GM19239 (cell line): ENCODE measurements around the gene BCL11A.

ENCODE experiments used
- DNase-seq: peaks from one replicate; pipeline ENCODE4 v3.0.0; 2011; ENCODE audit warnings: low spot score; ENCODE audit not compliant: insufficient read length
- FAIRE-seq: peaks from 2 replicates; lab custom pipeline; 2011; peaks lifted over from hg19 to GRCh38; lab: Jason Lieb, UNC

The BCL11A gene

GRCh38 chr2:60553495-60554073, at the start of gene BCL11A:
BCL11A (minus strand) TSS chr2:60553654; CDS start chr2:60553270, 384 bp downstream.
- FAIRE-seq, result peak; percentile 71
- no peak for DNase-seq

DNA sequence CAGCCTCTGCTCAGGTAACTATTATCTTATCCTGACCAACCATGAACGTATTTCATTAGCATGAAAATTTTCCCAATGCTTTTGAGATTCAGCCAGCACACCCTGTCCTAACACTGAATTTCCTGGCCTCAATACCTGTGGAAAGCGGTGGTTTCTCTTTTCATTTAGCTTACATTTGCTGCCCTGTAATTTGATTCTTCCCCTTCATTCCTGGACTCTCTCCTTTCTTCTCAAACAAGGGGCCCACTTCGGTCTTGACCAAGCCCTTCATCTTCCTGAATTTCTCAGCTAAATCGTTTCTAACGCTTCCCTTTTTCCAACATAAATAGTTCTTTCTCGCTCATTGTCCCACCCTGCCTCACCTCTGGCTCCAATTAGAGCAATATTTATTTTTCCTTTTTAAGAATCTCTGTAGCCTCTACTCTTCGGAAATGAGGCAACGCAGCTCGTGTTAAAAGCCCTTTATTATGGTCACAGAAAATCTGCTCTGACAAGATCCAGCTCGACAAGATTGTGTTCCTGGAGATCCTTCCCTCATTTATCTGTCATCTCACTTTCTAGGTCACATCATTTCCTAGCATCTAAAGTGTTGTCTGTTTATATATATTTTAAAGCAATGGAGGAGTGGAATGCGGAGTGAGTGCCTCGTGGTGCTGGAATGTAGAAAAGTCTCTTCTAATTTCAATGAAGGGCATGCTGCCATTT, 49.5 kb upstream of the BCL11A start:
- FAIRE-seq (no peak), DNase-seq (no peak)

GRCh38 chr2:60602388-60602787, 48.9 kb upstream of the BCL11A start:
- DNase-seq (no peak), FAIRE-seq (no peak)

- DNase-seq (no peak), FAIRE-seq (no peak)
These were observed 44.8 kb upstream of the BCL11A start for GRCh38 chr2:60598271-60598670.

DNA sequence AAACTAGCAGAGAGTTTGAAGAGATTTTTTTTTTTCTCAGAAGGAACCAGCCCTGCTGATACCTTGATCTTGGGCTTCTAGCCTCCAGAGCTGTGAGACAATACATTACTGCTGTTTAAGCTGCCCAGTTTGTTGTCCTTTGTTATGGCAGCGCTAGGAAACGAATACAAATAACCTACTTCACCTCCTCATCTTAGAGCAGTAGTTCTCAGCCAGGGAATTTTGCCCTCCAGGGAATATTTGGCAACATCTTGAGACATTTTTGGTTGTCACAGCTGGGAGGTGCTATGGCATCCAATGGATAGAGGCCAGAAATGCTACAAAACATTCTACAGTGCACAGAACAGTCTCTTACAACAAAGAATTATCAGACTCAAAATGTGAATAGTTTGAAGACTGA, 43.9 kb upstream of the BCL11A start:
- DNase-seq, result no peak
- no peak for FAIRE-seq

GRCh38 chr2:60596411-60596810, 43.0 kb upstream of the BCL11A start:
- FAIRE-seq, result no peak

GRCh38 chr2:60595953-60596352, 42.5 kb upstream of the BCL11A start:
- no peak for FAIRE-seq
- DNase-seq, result no peak

More at GRCh38 chr2:60596411-60596810, 43.0 kb upstream of the BCL11A start:
- DNase-seq, result no peak

DNA sequence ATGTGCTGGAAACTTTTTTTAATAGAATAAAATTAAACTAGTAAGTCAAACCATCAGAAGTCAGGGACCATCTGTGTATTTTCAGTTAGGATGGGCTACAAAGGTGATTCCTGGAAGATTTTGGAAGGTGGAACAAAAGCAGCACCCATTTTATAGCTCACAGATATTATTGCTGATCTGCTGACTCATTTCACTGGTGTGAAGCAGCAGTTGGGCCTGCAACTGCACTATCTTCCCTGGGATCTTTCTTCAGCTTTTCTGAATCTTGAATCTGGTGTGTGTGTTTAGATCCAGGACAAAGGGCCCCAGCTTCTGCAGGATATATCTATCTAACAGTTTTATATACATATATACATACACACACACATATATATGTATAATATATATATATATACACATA, 35.6 kb upstream of the BCL11A start:
- no peak for FAIRE-seq

DNA sequence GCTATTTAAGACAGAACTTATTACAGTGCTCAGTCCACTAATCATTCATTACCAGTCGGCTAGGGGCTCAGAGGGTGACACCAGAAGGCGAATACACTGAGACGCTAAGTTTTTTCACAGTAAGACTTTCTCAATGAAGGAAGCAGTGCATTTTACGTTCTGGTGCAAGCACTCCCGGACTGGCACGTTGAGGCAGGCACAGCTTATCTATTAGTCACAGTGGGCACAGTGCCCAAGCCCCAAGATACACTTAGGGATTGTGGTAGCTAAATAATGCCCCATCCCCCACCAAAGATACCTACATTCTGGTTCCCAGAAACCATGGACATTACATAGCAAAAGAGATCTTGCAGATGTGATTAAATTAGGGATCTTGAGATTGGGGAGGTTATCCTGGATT, 32.6 kb upstream of the BCL11A start:
- no peak for FAIRE-seq
- no peak for DNase-seq

More for the DNA sequence above, 35.6 kb upstream of the BCL11A start:
- no peak for DNase-seq

DNA sequence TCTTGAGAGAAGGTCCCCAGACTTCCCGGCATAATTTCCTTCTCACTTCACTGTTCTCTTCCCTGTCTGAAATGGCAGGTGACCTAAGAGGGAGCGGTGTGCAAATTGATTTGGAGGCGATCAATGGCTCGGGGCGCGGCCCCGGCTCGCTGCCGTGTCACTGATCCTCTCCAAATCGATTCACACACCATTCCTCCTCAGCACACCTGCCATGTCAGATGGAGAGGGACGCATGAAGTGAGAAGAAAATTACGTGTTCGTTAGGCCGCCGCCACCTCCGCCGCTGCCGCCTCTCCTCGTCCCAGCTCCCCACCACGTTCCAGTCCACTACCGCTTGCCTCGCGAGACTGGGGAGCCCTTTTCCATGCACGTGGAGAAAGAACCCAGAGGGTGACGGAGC, 31.8 kb upstream of the BCL11A start:
- FAIRE-seq (no peak), DNase-seq (no peak)

- DNase-seq (no peak), FAIRE-seq (no peak)
These were observed 30.1 kb upstream of the BCL11A start for GRCh38 chr2:60583604-60584003.

- peak; percentile 49 for FAIRE-seq
- DNase-seq, result peak; percentile 83
These were observed 28.2 kb upstream of the BCL11A start for GRCh38 chr2:60581433-60582282.

DNA sequence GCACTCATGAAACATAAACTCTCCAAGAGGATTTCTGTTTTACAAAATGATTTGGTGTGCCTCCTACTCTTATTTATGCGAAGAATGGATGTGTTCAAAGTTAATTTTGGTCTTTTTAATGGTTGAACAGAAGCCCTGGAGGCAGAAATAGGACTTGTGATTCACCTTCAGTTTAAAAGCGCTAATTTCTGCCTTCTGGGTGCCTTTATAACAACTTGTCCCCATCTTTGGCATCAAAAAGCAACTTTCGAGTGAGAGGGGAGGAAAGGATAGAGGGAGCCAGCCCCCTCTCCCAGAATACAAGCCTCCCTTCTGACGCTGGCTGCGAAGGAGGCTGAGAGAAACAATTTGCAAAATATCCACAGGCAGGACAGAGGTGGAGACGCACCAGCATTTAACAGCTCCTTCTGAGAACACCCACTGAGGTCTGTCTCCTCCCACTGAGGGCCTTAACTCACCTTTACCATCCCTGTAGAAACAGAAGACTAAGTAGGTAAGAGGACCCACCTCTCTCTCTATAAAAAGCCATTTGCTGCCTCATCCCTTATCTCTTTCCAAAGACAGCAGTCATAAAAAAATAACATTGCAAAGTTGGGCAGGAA, 24.3 kb upstream of the BCL11A start:
- no peak for DNase-seq
- no peak for FAIRE-seq

DNA sequence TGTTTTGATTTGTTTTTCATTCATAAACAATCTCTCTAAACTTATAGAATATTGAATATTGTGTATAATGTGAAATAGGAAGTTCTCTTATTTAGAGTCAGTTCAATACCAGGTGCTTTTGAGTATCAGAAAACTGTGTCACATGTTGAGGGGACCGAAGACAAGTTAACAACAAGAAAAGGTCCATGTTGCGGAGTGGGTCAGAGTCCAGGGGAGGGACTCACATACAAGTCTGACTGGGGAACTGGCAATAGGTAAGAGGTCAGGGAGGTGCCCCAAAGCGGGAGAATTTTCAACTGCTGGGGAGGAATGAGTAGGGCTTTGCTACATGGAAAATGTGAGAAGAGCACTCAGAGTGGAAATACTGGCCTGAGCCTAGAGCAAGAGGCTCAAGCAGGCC, 19.8 kb upstream of the BCL11A start:
- no peak for FAIRE-seq
- DNase-seq, result no peak

DNA sequence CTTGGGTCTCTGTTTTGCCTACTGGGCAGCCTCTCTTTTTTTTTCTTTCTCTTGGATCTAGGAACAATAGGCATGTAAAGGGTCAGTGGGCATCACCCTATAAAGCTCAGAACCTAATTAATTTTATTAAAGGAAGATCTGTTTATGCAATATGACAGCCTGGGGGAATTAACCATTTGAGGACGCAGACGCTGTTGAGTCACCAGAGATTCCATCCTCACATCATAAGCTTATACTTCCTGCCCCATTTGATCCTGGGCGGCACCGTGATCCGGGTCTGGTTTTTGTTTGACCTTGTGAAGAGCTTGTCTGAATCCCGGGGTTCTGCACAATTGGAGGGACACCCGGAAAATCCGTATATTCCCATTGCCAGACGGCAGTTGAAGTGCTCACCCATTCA, 16.8 kb upstream of the BCL11A start:
- FAIRE-seq, result no peak

GRCh38 chr2:60569680-60570111, 16.2 kb upstream of the BCL11A start:
- DNase-seq (no peak), FAIRE-seq (no peak)

More for the DNA sequence above, 16.8 kb upstream of the BCL11A start:
- DNase-seq, result no peak

DNA sequence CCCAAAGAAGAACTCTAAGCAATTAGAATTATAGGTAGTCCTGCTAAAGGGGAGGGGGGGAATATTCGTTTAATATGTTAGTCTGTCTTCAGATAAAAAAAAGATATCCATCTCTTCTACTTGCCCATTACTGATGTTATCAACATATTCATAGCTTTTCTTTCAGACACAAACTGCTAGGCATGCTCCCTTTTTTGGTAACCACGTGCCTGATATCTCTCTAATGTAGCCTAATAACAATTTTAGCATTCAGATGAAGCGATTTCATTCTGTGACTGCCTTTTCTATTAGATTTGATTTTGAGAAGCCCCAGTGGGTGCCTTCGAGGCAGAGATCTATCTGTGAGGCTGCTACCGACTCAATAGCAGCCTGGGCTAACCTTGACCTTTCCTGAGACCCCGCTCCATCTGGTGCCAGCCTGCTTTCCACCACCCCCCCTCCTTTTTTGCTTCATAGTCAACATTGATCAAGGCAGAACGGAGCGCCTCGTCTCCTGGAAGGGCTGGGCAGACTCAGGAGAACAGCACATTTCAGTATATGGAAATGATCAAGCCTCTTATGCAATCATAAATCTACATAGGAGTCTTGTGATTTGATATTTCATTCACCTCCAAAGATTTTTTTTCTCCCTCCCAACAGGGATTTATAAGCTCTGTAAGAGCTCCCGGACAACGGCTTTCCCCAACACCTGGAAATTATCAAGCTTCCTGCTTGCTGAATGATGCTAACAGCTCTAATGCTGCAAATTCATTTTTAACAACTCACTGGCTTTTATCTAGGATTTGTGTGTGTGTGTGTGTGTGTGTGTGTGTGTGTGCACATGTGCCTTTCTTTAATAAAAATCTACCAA, 14.7 kb upstream of the BCL11A start:
- DNase-seq, result no peak
- no peak for FAIRE-seq

GRCh38 chr2:60567096-60567495, 13.6 kb upstream of the BCL11A start:
- DNase-seq (no peak), FAIRE-seq (no peak)

DNA sequence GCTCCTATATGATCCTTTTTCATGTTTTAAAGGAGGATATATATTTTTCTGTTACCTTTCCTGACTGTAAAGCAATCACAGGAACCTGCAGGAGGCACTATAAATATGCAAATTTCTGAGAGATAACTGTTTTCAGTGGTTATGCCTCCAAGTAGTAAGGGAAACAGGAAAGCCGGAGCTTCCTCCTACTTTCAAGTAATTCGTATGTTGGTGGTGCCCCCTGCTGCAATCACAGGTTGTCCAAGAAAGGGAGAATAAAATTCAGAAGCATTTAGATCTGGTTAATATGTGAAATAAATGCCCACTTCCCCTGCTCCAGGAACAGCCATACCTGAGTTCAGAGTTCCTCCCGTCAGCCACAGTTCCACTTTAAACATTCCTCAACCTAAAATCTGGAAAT, 12.0 kb upstream of the BCL11A start:
- DNase-seq (no peak), FAIRE-seq (no peak)
